ENCODE results near the gene GATA2. TPM values are rescaled to one million over a fixed set of nuclear protein-coding genes. Genes with fewer than 3 reads are reported as not detected.

GATA2 gene
- total RNA-seq, 1 donor from 2014 or later, result 60.4 TPM

DNA sequence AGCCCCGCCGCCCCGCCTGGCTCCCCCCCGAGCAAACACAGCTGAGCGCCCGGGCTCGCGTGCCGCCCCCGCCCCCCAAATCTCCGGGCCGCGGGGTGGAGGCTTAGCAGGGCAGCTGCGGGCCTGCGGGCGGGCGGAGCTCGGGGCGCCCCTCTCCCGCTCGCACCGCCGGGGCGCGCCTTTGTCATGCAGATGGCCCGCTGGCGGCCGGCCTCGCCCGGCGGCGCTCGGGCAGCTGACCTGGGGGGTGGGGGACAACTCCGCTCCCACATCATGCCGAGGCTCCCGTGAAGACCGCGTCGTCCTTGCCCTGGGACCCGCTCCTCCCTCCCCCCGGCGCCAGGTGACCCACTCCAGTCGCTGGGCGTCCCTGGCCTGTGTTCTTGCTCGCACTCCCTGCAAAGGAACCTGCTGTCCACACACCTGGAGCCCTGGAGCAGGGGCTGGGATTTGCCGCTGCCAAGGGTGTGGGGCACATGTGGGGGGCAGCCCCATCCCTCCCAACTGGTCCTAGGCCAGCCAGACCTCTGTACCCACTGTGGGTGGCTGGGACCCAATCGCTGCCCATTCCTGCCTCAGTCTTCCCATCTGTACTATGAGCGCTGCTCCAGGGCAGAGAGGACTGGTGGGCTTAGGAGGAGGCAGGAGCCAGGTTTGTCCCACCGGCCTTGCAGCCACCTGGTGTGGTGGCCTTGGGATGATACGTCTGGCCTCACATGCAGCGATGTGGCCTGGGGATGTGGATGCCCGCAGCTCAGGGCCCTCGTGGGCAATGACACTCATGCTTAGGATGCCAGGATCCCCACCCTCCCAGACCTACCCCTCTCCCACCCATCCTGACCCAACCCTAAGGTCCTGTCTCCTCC lies 59.8 kb downstream of the GATA2 start:
- no peak overlapping the region for H3K27ac Mint-ChIP-seq
- H3K27me3 Mint-ChIP-seq (ENCODE audit: low read depth), result peaks cover 18% of the 10 kb centered on the region
- no peak for DNase-seq (ENCODE audit: low spot score in 2 of 2, unreplicated experiment in 2 of 2)
- H3K4me1 Mint-ChIP-seq, result peaks cover 30% of the 10 kb centered on the region
- peaks cover 12% of the 10 kb centered on the region for H3K9me3 Mint-ChIP-seq
- no peaks in the 10 kb centered on the region for H3K36me3 Mint-ChIP-seq
- TF ChIP-seq, protein P1, sequence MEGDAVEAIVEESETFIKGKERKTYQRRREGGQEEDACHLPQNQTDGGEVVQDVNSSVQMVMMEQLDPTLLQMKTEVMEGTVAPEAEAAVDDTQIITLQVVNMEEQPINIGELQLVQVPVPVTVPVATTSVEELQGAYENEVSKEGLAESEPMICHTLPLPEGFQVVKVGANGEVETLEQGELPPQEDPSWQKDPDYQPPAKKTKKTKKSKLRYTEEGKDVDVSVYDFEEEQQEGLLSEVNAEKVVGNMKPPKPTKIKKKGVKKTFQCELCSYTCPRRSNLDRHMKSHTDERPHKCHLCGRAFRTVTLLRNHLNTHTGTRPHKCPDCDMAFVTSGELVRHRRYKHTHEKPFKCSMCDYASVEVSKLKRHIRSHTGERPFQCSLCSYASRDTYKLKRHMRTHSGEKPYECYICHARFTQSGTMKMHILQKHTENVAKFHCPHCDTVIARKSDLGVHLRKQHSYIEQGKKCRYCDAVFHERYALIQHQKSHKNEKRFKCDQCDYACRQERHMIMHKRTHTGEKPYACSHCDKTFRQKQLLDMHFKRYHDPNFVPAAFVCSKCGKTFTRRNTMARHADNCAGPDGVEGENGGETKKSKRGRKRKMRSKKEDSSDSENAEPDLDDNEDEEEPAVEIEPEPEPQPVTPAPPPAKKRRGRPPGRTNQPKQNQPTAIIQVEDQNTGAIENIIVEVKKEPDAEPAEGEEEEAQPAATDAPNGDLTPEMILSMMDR (IDR thresholded peaks at IDR 0.05; ENCODE audit: unreplicated experiment), result no peak
- peak overlapping the region; percentile 60 for H3K4me3 Mint-ChIP-seq

DNA sequence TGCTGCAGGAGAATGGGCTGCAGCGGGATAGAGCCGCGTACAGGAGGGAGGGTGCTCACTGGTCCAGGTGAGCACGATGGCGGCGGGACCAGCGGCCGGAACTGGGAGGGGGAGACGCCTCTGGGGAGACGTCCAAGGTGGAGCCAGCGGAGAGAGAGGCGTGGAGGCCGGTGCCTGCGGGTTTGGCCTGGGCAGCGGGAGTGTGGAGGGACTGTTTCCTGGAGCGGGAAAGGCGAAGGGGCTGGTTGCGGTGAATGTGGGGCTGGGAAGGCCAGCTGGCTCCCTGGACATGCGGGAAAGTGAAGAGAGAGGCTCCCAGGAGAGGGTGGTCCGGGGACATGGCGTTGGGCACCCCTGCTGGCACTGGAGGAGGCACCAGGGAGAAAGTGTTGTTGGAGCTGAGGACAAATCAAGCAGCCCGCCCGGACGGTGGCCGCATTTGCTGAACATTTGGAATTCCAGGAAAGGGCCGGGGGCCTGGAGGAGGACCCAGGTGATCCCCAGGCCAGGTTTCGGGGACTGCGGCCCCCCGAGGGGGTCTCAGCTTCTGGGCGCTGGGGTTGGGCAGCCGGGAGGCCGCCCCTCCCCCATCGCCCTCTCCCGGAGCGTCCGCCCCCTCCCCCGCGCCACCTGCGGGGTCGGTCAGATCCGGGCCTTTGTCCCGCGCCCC lies 60.6 kb downstream of the GATA2 start:
- peak overlapping the region; percentile 87 for H3K4me3 Mint-ChIP-seq
- DNase-seq (ENCODE audit: low spot score in 2 of 2, unreplicated experiment in 2 of 2), result peak in 1 of 2 experiments; percentile 56
- H3K27me3 Mint-ChIP-seq (ENCODE audit: low read depth), result peaks cover 18% of the 10 kb centered on the region
- TF ChIP-seq, protein P1 (IDR thresholded peaks at IDR 0.05; ENCODE audit: unreplicated experiment), result no peak
- peak overlapping the region; percentile 88 for H3K27ac Mint-ChIP-seq
- no peaks in the 10 kb centered on the region for H3K36me3 Mint-ChIP-seq
- H3K4me1 Mint-ChIP-seq, result peaks cover 37% of the 10 kb centered on the region
- peaks cover 11% of the 10 kb centered on the region for H3K9me3 Mint-ChIP-seq

DNA sequence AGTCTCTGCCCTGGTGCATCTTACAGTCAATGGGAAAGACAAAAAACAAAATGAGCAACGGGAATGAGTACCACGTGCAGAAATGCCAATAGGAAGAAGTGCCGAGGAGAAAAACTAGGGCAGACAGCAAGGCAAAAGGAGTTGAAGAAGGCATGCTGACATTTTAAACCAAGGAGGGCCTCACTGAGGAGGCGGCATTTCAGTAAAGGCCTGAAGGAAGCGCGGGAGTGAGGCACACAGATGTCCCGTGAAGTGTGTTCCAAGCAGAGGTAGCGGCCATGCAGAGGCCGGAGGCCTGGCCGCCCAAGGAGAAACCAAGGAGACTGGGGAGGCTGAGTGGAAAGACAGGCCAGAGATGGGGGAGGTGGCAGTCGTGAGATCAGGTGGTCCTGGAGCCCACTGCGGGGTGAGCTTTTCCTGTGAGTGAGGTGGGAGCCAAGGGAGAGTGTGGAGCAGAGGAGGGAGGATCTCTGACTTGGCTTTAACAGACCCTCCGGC lies 61.1 kb downstream of the GATA2 start:
- no peak for DNase-seq (ENCODE audit: low spot score in 2 of 2, unreplicated experiment in 2 of 2)
- Mint-ChIP-seq H3K9me3 (peaks cover 7% of the 10 kb centered on the region), H3K4me1 (peaks cover 41% of the 10 kb centered on the region), H3K4me3 (peak overlapping the region; percentile 87), H3K27me3 (ENCODE audit: low read depth) (peaks cover 18% of the 10 kb centered on the region), H3K27ac (peak overlapping the region; percentile 88), H3K36me3 (no peaks in the 10 kb centered on the region)
- TF ChIP-seq, protein P1 (IDR thresholded peaks at IDR 0.05; ENCODE audit: unreplicated experiment), result no peak

DNA sequence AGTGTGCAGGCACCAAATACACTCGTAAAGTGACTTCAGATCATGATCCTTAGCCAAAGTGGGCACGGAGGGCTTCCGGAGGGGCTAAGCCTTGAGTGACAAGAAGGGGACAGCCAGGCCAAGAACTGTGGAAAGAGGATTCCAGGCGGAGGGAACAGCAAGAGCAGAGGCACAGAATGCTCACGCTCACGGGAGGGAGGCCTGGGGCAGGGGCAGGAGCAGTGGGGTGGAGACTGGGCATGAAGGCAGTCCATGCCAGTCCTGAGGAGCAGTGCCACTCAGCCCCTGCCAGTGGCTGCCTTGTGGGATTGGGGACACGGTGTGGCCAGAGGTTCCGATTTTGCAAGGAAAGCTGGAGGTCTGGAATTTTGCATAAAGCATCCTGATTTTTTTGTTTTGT lies 62.3 kb downstream of the GATA2 start:
- TF ChIP-seq, protein P1 (IDR thresholded peaks at IDR 0.05; ENCODE audit: unreplicated experiment), result no peak
- Mint-ChIP-seq H3K4me1 (peaks cover 41% of the 10 kb centered on the region), H3K36me3 (no peaks in the 10 kb centered on the region), H3K27ac (no peak overlapping the region), H3K9me3 (no peaks in the 10 kb centered on the region), H3K27me3 (ENCODE audit: low read depth) (peaks cover 18% of the 10 kb centered on the region), H3K4me3 (peak overlapping the region; percentile 5)
- no peak for DNase-seq (ENCODE audit: low spot score in 2 of 2, unreplicated experiment in 2 of 2)

GRCh38 chr3:128430301-128430700 lies 62.7 kb downstream of the GATA2 start:
- H3K36me3 Mint-ChIP-seq, result no peaks in the 10 kb centered on the region
- DNase-seq (ENCODE audit: low spot score in 2 of 2, unreplicated experiment in 2 of 2), result no peak
- no peaks in the 10 kb centered on the region for H3K9me3 Mint-ChIP-seq
- TF ChIP-seq, protein P1 (IDR thresholded peaks at IDR 0.05; ENCODE audit: unreplicated experiment), result no peak
- peaks cover 18% of the 10 kb centered on the region for H3K27me3 Mint-ChIP-seq (ENCODE audit: low read depth)
- H3K4me3 Mint-ChIP-seq, result no peak overlapping the region
- no peak overlapping the region for H3K27ac Mint-ChIP-seq
- H3K4me1 Mint-ChIP-seq, result peaks cover 41% of the 10 kb centered on the region

All from mesothelial cell of epicardium (in vitro differentiated cells).